DMS79 treated with DMSO at 0.1 percent for 48 hours (cell line): ENCODE measurements around the gene AUNIP.

ENCODE experiments used
- DNase-seq: peaks from one replicate; lab custom pipeline; 2025; lab: John Stamatoyannopoulos, UW

The AUNIP gene

DNA sequence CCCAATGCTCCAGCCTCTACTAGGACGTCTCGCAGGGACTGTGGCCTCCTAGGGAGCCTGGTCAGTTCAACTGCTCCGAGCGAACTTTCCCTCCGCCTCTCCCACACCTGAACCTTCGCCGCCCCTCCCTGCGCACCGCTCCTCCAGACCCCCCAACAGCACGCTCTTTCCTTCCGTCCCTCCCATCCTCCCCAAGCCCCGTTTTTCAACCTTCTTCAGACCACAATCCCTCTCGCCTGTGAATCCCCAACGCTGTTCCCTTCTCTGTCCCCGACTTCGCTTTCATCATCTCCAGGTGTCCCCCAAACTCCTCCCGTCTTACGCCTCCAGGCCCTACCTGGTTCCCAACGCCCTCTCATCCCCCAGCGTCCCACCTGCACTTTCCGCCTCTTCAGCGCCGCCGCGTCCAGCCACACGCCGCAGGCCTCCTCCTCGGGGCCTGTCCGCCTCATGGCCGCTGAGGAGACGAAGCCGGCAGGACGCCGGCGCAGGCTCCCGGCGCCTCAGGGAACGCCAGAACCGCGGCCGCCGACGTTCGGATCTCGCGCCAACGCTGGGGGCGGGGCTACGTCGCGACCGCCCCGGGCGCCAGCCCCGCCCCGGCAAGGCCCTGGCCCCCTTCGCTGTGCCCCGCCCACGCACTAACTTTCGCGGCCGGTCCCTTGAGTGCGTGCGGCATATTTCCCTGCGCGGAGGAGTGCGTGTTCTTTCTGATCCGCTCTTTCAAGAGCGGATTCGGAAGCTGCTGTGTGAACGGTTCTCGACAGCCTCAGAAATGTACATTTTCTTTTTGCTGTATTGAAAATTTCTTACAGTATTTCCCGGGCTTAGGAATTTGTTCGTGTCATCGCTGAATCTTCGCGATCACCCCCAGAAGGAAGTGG lies at the start of gene AUNIP:
AUNIP (minus strand) TSS at position 552 of the 884 bp plus-strand sequence; CDS start at position 452, 100 bp downstream.
- peak; percentile 87 for DNase-seq

DNA sequence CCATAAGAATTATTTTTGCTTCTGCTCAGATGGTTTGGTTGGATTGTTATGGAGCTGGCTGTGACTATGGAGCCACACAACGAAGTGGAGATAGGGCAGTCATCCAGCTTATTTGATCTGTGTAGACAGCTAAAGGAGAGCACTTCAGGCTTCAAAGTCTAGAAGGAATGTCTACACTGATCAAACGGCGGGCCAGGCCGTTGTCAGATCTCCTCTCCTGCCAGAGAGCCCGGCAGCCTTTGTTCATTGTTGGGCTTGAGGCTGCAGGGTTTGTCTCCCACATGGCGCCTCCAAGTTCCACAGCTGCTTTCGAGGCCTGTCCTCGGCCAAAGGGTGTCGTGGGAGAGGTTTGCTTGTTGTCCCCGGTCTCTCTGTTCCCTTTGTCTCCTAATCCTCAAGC lies 49.8 kb upstream of the AUNIP start:
- DNase-seq = no peak

GRCh38 chr1:25908161-25908560 lies 48.9 kb upstream of the AUNIP start:
- DNase-seq = no peak

GRCh38 chr1:25907601-25908000 lies 48.3 kb upstream of the AUNIP start:
- peak; percentile 74 for DNase-seq

GRCh38 chr1:25906644-25907300 lies 47.5 kb upstream of the AUNIP start:
- DNase-seq = peak; percentile 82

- DNase-seq = peak; percentile 91
Measured at GRCh38 chr1:25905680-25906643, 46.7 kb upstream of the AUNIP start, which contains the start of gene STMN1. STMN1 (minus strand) TSS chr1:25906419; CDS start chr1:25904676, 1,743 bp downstream.

GRCh38 chr1:25904943-25905679 lies 45.9 kb upstream of the AUNIP start:
- DNase-seq = peak; percentile 96

DNA sequence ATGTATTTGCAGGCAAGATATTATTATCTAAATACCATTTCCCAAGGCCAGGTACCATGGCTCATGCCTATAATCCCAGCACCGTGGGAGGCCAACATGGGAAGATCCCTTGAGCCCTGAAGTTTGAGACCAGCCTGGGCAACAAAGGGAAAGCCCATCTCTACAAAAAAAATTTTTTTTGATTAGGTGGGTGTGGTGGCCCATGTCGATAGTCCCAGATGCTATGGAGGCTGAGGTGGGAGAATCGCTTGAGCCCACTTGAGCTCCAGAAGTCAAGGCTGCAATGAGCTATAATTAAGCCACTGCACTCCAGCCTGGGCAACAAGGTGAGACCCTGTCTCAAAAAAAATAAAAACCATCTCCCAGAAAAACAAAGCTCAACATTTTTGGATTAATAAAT lies 44.7 kb upstream of the AUNIP start:
- DNase-seq = no peak

DNA sequence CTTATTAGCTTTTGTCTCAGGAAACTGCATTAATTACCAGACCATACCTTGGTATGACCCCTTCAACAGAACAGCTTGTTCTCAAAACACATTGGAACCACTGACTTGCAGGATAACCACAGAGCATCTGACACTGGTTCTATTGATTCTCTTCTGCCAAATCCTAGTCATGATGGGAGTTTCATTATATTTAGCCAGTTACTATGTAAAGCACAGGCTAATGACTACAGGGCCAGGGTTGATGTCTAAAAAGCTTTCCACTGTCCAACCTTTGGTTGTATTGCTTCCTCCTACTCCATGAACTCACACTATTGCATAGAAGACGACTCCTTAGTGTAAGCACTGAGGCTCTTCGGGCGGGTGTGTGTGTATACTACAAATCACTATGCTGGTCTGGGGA lies 43.2 kb upstream of the AUNIP start:
- DNase-seq = no peak

DNA sequence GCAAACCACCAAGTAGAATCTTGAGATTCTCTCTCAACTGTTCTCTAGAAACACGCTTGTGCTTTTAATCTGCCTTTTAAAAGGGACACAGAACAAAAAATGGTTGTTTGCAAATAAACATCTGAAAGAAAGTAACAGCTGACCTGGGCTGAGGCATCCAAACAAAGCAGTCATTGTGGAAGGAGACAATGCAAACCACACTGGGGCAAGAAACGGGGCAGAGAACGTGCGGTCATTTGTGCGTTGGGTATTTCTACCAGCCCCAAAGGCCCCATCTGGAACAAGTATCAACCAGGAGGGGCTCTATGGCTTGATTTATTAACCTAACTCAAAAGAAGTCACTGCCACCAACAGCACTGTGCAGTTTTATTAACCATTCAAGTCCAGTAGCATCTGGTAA lies 41.0 kb upstream of the AUNIP start:
- no peak for DNase-seq

GRCh38 chr1:25899792-25900191 lies 40.5 kb upstream of the AUNIP start:
- peak; percentile 48 for DNase-seq

DNA sequence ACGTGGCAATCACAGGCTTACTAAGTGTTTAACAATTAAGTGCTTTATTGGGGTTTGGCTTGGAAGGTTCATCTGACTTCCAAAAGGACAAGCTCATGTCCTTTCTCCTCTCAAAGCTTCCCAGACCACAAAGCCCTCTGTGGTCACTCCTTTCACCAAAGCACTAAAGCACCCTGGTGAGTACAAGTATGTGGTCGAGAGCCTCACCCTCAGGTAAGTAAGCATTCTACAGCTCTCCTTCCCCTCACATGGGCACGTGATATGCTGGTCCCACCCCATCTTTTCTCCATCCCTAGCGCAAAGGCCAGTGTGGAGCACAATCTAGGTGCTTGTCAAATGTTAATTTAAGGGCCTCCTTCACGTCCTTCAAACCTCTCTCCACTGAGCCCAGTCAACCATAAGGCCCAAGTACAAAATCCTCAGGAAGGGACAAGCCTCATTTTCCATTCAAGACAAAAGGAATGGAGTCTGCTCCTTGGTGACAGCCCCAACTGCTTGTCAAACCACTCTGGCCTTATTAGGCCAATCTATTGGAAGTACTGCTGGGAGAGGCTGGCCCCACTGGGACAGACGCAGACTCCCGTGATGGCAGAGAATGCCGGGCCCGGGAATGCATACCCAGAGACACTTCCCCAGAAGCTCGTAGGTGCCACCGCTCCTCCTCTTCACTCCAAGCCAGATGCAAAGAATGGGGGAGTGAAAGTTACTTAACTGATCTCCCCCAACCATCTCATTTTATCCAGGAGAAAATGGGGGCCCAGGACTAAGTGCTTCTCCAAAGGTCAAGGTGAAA lies 39.2 kb upstream of the AUNIP start:
- peak; percentile 80 for DNase-seq

- DNase-seq = no peak
Measured at GRCh38 chr1:25897754-25898153, 38.5 kb upstream of the AUNIP start.

- DNase-seq = no peak
Measured at GRCh38 chr1:25896266-25896665, 37.0 kb upstream of the AUNIP start.

DNA sequence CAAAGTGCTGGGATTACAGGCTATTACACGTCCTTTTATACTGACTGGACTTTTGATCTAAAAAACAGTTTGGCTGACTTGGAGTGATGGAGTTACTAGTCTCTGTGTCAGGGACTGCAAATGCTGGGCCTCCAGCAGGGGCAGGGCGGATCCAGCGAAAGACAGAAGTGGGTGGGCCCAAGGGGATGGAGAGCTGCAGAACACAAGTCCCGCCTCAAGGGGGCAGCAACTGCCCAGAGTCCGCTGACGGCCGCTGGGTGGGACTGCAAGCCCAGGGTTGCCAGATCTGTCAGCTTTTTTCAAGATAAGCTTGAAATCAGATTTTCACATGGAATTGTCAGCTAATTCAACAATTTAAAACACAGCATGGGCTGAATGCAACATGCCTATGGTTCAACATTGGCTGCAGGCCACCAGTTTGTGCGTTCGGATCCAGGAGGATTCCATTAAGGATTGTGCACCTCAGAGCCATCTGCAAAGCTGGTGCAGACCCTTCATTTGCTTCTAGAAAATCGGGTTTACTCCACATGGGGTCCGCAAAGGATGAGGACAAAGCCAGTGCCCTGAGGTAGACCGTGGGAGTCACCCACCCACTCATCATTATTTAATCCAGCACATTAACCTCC lies 36.2 kb upstream of the AUNIP start:
- DNase-seq = peak; percentile 70

GRCh38 chr1:25893116-25893515 lies 33.9 kb upstream of the AUNIP start:
- DNase-seq = no peak

- DNase-seq = no peak
Measured at GRCh38 chr1:25891606-25892005, 32.3 kb upstream of the AUNIP start.

DNA sequence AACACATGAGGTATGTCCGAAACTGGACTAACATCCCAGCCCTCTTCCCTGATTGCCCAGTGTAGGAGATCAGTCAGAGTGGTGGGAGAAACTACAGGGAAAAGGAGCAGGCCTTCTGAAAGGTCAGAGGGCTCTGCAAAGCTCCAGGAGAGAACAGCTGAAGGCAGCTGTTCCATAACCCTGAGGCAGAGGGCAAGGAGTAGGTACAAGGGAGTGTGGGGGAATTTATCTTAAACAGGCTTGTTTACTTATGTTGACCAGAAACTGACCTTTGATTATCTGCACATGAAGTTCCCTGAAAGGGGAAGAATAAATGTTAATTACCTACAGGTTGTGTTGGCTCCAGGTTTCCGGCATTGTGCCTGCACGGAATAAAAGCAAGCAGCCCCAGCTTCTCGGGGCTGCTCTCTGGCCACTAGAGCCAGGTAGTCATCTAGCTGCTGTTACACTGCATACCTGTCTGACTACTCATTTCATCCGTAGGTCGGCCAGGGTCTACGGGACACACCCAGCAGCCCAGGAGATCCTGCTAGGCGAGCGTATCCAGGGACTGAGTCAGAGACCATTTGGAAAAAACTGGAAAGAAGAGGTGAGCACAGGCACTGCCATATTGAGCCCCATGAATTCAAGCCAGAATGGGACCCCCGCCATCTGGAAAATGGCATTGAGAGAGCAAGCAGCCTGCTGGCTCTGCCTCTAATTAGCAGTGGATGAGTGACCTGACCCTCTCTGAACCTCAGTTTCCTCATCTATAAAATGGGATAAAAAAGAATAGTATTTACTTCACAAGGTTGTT lies 31.2 kb upstream of the AUNIP start:
- no peak for DNase-seq

GRCh38 chr1:25889470-25889869 lies 30.2 kb upstream of the AUNIP start:
- DNase-seq = peak; percentile 24
